HCT116 (cell line): ENCODE measurements around the gene CAPN1. TPM values are rescaled to one million over a fixed set of nuclear protein-coding genes. Genes with fewer than 3 reads are reported as not detected.
"Not testable (repeated sequence)": the region's sequence is repeated elsewhere in the genome, so short reads cannot be mapped to it uniquely, and the experiment has no call there.

ENCODE experiments used
- ATAC-seq: fragments of 200-7000 bp; cut with Tn5 transposase; 2 replicates; pipeline ENCODE4 v1.9.1; 2020; ENCODE audit warnings: mild to moderate bottlenecking, moderate library complexity
- BruUV-seq: library from RNA; stranded (reverse); fragments of 400-500 nt; replicated peaks from 2 replicates; lab custom pipeline; 2021; lab: Mats Ljungman, UMichigan
- CTCF ChIA-PET: fragments of 300-600 bp; sonication (Branson Sonifier 250); formaldehyde crosslinking; loops from one replicate; lab custom pipeline; 2021; ENCODE audit warnings: antibody characterized with exemption; lab: Charles Lee
- POLR2A ChIA-PET: fragments of 300-600, 350-600 bp; sonication (Branson Sonifier 250); formaldehyde crosslinking; loops from one replicate; lab custom pipeline; 2021; ENCODE audit warnings: antibody characterized with exemption; lab: Charles Lee
- RAD21 ChIA-PET, 2 experiments: fragments of 300-600 bp; sonication (Branson Sonifier 250); formaldehyde crosslinking; loops; one replicate each; lab custom pipeline; 2023; ENCODE audit warnings: low total read pairs in 2 of 2; ENCODE audit not compliant: uncharacterized antibody in 2 of 2, unreplicated experiment in 2 of 2, low non-redundant PET in 1 of 2; lab: Charles Lee
- DNase-seq: peaks from one replicate; pipeline ENCODE4 v3.0.0-alpha.2; 2010; ENCODE audit warnings: low read depth, low spot score
- H2AFZ ChIP-seq: fragments of 200-600 bp; shearing (Covaris generic), sonication (generic); 2 replicates; pipeline ENCODE4 v1.6.1; 2017; ENCODE audit warnings: low read depth, mixed run types, mixed read lengths, antibody characterized with exemption, low read length; ENCODE audit not compliant: poor library complexity, severe bottlenecking
- H3K27ac ChIP-seq: 2 replicates; pipeline ENCODE4 v1.5.1; 2012; ENCODE audit warnings: low read depth, low read length
- H3K27me3 ChIP-seq: fragments of 200-600 bp; sonication (generic); 2 replicates; pipeline ENCODE4 v1.6.1; 2016; ENCODE audit warnings: mixed run types, low read length, mixed read lengths; ENCODE audit not compliant: insufficient read depth
- H3K36me3 ChIP-seq, 2 experiments: fragments of 200-500 bp in 1 of 2; fragments of 200-600 bp in 1 of 2; sonication (Bioruptor generic) in 1 of 2; sonication (generic) in 1 of 2; 2 replicates each; pipeline versions ENCODE4 v1.5.1 to v1.6.1; 2014 to 2016; ENCODE audit warnings: low read length in 2 of 2, inconsistent platforms in 1 of 2, mixed read lengths in 1 of 2, mixed run types in 1 of 2; ENCODE audit not compliant: insufficient read depth in 2 of 2, control insufficient read depth in 1 of 2
- H3K4me1 ChIP-seq, 2 experiments: fragments of 200-600 bp in 1 of 2; sonication (generic) in 1 of 2; 2 replicates each; pipeline versions ENCODE4 v1.5.1 to v1.6.1; 2012 to 2017; ENCODE audit warnings: low read length in 2 of 2, inconsistent platforms in 1 of 2, mild to moderate bottlenecking in 1 of 2, mixed read lengths in 1 of 2, mixed run types in 1 of 2, moderate library complexity in 1 of 2; ENCODE audit not compliant: insufficient read depth in 2 of 2, control insufficient read depth in 1 of 2
- H3K4me2 ChIP-seq: fragments of 200-600 bp; sonication (generic); 2 replicates; pipeline ENCODE4 v1.6.1; 2017; ENCODE audit warnings: mixed run types, low read length, mixed read lengths
- H3K4me3 ChIP-seq, 2 experiments: fragments of 200-600 bp in 1 of 2; sonication (generic) in 1 of 2; replicated peaks in 1 of 2; 2 replicates each; pipeline ENCODE4 v1.5.1; 2011 to 2016; ENCODE audit warnings: low read length in 2 of 2, control low read depth in 1 of 2, low read depth in 1 of 2, mild to moderate bottlenecking in 1 of 2, mixed read lengths in 1 of 2, mixed run types in 1 of 2
- H3K79me2 ChIP-seq: fragments of 200-600 bp; sonication (generic); 2 replicates; pipeline ENCODE4 v1.6.1; 2017; ENCODE audit warnings: mild to moderate bottlenecking, mixed run types, low read length, moderate library complexity, mixed read lengths; ENCODE audit not compliant: insufficient read depth
- H3K9ac ChIP-seq: fragments of 200-600 bp; sonication (generic); 2 replicates; pipeline ENCODE4 v1.6.1; 2016; ENCODE audit warnings: low read length, mixed read lengths
- H3K9me2 ChIP-seq: fragments of 200-600 bp; sonication (generic), shearing (Covaris generic); 2 replicates; pipeline ENCODE4 v1.6.1; 2017; ENCODE audit warnings: mixed run types, mild to moderate bottlenecking, moderate library complexity; ENCODE audit not compliant: insufficient read depth
- H3K9me3 ChIP-seq, 2 experiments: fragments of 200-500 bp in 1 of 2; fragments of 200-600 bp in 1 of 2; sonication (Bioruptor generic) in 1 of 2; sonication (generic) in 1 of 2; 2 replicates each; pipeline ENCODE4 v1.6.1; 2014 to 2017; ENCODE audit warnings: low read length in 2 of 2, mixed read lengths in 2 of 2, inconsistent platforms in 1 of 2, low read depth in 1 of 2, mild to moderate bottlenecking in 1 of 2, mixed run types in 1 of 2, moderate library complexity in 1 of 2; ENCODE audit not compliant: control insufficient read depth in 1 of 2, insufficient read depth in 1 of 2
- H4K20me1 ChIP-seq: fragments of 200-600 bp; sonication (generic), shearing (Covaris generic); 2 replicates; pipeline ENCODE4 v1.6.1; 2017; ENCODE audit warnings: mixed run types, mild to moderate bottlenecking, moderate library complexity; ENCODE audit not compliant: insufficient read depth
- ELF1 ChIP-seq: IDR thresholded peaks from 2 replicates; pipeline ENCODE4 v1.6.1; 2012; ENCODE audit warnings: low read depth, borderline replicate concordance
- EZH2 ChIP-seq: fragments of 200-600 bp; sonication (generic); IDR thresholded peaks from 2 replicates; pipeline ENCODE4 v1.6.1; 2017; ENCODE audit warnings: antibody characterized with exemption, mixed run types
- FOSL1 ChIP-seq: IDR thresholded peaks from 2 replicates; pipeline ENCODE4 v1.6.1; 2012; ENCODE audit warnings: low read depth
- RAD21 ChIP-seq: IDR thresholded peaks from 2 replicates; pipeline ENCODE4 v1.6.1; 2012; ENCODE audit warnings: low read depth, mild to moderate bottlenecking
- YY1 ChIP-seq: IDR thresholded peaks from 2 replicates; pipeline ENCODE4 v1.6.1; 2011; ENCODE audit warnings: low read length, low read depth, moderate library complexity, mild to moderate bottlenecking; ENCODE audit not compliant: insufficient replicate concordance; ENCODE audit errors: extremely low read depth
- ZNF274 ChIP-seq: fragments of 200-500 bp; sonication (Bioruptor generic); IDR thresholded peaks from 2 replicates; pipeline ENCODE4 v1.6.1; 2014; ENCODE audit warnings: mild to moderate bottlenecking, low read depth, low read length, inconsistent platforms
- intact Hi-C: fragments of 100-400 bp; cut with micrococcal nuclease; formaldehyde crosslinking; loops from 2 replicates; pipeline ENCODE4 v1.10.0; 2022
- total RNA-seq: library from RNA; stranded (reverse); gene quantifications from one replicate; pipeline ENCODE4 v1.2.1, GENCODE V29; 2021; ENCODE audit not compliant: unreplicated experiment

CAPN1 gene
- total RNA-seq, 1 experiment from 2014 or later, result 279 TPM

GRCh38 chr11:65172600-65172999 is 9.1 kb upstream of the CAPN1 start:
- Histone ChIP-seq H3K4me1 (peaks cover 9 to 16% of the 10 kb centered on the region in 2 experiments; a peak in 3 of 4 replicates), H3K4me2 (no peak overlapping the region), H3K79me2 (no peaks in the 10 kb centered on the region), H3K27me3 (no peaks in the 10 kb centered on the region), H3K9me2 (no peaks in the 10 kb centered on the region), H3K27ac (no peak overlapping the region), H3K4me3 (no peak overlapping the region), H4K20me1 (no peaks in the 10 kb centered on the region), H2AFZ (no peak overlapping the region), H3K9ac (no peak overlapping the region), H3K36me3 (no peaks in the 10 kb centered on the region), H3K9me3 (no peaks in the 10 kb centered on the region)
- ChIA-PET RAD21 (no interaction called here), POLR2A (no interaction called here), CTCF (no interaction called here)
- DNase-seq (no peak), ATAC-seq (no peak)
- intact Hi-C loops, result no loop called here
- BruUV-seq, result no TSS peak
- TF ChIP-seq ELF1 (no peak), YY1 (no peak), EZH2 (no peak), RAD21 (no peak), FOSL1 (no peak), ZNF274 (no peak)

- H3K9me3 ChIP-seq, H3K27me3 ChIP-seq, RAD21 ChIA-PET, H3K9me2 ChIP-seq, H3K4me2 ChIP-seq, H3K4me1 ChIP-seq, intact Hi-C loops, H2AFZ ChIP-seq, H3K79me2 ChIP-seq, CTCF ChIA-PET, ATAC-seq, H3K9ac ChIP-seq, BruUV-seq, H3K36me3 ChIP-seq, H3K27ac ChIP-seq, DNase-seq, H3K4me3 ChIP-seq, H4K20me1 ChIP-seq: not testable (repeated sequence)
- POLR2A ChIA-PET, result interaction anchor here (3.5 kb wide), 1 partner anchor 39 kb away, joined by 12 read pairs; no protein-coding TSS in a partner anchor
Measured at GRCh38 chr11:65174571-65175010, 7.1 kb upstream of the CAPN1 start.
